Activated T-helper 9 cell treated with anti-CD3 and anti-CD28 coated beads, Interleukin-2, amount 50 U/mL, for 16 hours (primary cell): ENCODE results near the gene CAD.
A peak's percentile ranks its signal among the peaks of the same experiment; 100 is the strongest.
"Not testable (repeated sequence)": the region's sequence is repeated elsewhere in the genome, so short reads cannot be mapped to it uniquely, and the experiment has no call there.

Experiments
- DNase-seq: peaks from one replicate; pipeline ENCODE4 v3.0.0-alpha.2; 2020; ENCODE audit warnings: low read depth

CAD gene

DNA sequence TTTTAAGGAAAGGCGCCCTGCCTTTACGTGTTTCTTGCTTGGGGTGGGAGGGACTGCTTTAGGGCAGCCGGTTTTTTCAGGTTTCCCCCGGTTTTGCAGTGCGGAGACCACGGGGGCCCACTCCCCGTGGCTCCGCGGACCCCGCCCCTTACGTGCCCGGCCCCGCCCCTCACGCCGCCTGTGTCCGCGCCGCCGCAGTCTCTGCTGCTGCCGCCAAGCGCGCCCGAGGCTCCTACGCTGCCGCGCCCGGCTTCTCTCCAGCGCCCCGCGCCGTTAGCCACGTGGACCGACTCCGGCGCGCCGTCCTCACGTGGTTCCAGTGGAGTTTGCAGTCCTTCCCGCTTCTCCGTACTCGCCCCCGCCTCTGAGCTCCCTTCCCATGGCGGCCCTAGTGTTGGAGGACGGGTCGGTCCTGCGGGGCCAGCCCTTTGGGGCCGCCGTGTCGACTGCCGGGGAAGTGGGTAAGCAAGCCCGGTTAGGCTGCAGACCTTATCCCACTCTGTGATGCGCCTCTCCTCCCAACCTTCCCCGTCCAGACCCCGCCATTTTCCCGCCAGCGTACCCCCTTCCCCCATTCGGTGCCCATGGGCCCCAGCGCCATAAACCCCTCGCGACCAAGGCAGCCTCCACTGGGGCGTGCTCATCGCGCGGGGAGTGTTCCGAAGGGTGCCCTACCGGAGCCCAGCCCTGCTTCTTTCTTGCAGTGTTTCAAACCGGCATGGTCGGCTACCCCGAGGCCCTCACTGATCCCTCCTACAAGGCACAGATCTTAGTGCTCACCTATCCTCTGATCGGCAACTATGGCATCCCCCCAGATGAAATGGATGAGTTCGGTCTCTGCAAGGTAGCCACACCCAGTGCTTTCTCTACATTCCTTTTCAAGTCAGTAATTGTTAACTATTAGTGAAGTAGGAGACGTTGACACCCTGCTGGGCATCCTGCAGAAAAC is at the start of gene CAD:
Gene CAD (plus strand): TSS at position 197 of the 949 bp plus-strand sequence. CDS start 183 bp downstream, at position 380.
- DNase-seq = peak; percentile 82

DNA sequence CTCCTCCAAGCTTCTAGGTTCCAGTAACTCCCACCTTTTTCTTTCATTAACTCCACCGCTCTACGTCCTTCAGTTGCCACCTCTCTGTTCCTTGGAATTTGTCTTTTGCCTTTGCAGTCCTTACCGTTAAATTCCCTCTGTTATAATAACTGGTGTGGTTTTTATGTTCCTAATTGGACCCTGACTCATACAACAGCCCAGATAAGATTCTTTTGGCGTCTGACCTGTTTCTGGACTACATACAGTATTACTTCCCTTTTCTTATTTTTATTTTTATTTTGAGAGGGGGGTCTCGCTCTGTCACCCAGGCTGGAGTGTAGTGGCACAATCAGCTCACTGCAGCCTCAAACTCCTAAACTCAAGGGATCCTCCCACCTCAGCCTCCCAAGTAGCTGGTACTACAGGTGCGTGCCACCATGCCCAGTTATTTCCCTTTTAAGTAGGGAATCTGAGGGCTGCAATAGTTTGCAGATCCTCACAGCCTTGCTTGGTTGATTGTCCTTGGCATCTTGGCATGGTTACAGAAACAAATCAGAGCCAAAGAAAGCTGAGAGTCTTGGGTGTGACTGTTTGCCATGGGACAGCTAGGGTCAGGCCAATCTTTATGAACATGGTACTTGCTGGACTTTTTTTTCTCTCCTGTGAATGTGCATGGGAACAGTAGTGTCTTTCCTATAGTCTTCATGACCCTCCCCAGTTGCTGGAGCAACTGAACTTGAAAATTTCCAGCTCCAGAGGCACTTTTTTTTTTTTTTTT is 46.4 kb upstream of the CAD start:
- DNase-seq = no peak

DNA sequence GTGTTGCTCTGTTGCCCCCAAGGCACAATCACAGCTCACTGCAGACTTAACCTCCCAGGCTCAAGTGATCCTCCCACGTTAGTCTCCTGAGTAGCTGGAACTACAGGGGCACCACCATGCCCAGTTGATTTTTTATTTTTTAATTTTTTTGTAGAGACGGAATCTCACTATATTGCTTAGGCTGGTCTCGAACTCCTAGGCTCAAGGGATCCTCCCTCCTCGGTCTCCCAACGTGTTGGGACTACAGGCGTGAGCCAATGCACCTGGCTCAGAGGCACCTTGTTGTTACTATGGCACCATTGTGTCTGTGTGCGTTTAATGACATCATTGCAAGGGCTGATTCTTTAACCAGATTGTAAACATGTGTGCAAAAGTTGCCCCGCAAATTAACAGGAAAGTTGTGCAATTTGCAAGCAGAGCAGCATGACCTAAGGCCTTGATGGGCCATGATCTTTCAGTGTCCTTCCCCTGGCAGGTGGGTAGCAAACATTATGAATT is 45.8 kb upstream of the CAD start:
- no peak for DNase-seq

DNA sequence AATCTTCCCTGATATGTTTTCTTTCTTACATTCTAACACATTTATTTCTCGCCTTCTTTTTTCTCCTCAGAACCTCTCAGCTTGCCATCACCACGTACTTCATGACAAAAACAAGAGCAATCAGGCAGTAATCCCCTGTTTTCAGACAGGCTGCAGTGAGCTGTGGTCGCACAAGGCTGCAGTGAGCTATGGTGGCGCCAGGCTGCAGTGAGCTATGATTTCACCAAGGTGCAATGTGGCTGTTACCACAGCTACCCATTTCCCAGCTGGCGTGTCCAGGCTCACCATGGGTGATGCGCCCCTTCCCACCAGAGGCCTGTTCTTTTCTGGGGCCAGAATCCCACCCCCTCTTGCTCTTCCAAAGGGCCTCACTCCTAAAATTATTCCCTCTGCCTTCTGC is 42.5 kb upstream of the CAD start:
- no peak for DNase-seq

DNA sequence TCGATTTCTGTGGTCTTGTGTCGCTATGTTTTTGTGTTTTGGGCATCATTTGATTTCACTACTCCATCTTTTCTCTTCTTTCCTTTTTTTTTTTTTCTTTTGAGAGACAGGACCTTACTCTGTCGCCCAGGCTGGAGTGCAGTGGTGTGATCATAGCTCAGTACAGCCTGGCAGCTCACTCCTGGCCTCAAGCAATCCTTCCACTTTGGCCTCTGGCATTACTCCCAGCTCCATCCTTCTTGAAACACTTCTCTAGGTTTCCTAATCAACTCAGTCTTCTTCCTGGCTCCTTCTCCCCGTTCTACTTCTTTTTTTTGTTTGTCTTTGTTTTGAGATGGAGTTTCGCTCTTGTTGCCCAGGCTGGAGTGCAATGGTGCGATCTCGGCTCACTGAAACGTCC is 41.8 kb upstream of the CAD start:
- no peak for DNase-seq

DNA sequence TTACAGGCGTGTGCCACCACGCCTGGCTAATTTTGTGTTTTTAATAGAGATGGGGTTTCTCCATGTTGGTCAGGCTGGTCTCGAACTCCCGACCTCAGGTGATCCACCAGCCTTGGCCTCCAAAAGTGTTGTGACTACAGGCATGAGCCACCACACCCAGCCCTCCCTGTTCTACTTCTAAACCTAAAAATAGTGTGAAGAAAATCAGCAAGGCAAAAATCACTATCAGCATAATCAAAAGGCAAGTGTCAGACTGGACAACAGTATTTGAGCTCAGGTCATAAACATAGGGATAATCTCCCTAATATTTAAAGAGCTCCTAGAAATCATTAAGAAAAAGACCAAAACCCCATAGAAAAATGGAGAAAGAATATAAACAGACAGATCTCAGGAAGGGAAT is 41.4 kb upstream of the CAD start:
- not testable (repeated sequence) for DNase-seq

DNA sequence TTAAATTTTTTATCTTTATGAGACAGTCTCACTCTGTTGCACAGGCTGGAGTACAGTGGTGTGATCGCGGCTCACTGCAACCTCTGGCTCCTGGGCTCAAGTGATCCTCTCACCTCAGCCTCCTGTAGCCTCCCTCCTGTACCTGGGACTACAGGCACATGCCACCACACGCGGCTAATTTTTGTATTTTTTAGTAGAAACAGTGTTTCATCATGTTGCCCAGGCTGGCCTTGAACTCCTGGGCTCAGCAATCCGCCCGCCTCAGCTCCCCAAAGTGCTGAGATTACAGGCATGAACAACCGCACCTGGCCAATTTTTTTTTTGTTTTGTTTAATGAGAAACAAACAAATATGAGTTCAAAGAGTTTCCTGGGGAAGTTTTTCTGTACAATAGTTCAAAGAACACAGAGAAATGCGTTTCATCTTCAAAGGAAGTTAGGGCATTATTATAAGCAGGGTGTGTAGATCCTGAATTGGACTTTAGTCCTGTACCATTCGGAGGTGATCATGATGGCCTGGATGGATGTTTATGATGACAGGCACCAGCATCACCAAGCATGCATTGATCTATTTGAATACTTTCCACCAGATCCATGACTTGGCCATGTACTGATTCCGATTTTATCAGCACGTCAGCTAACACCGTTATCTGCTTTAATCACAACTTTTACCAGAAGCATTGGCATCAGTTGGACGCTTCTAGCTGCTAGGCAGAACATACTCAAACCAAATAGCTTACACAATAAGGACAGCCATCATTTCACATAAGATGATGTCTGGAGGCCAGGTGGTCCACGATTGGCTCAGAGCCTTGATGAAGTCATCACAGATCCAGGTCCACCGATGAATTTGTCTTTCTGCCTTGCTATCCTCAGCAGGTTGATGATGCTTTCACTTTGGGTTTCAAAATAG is 39.5 kb upstream of the CAD start:
- no peak for DNase-seq

DNA sequence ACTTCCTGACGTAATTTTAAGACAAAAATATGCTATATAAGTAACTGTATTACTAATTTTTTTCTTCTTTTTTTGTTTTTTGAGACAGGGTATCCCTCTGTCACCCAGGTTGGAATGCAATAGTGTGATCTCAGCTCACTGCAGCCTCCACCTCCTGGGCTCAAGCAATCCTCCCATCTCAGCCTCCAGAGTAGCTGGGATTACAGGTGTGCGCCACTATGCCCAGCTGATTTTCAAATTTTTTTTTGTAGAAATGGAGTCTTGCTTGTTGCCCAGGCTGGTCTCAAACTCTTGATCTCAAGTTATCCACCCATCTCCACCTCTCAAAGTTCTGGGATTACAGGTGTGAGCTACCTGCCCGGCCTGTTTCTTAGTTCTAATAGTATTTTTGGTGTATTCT is 38.7 kb upstream of the CAD start:
- no peak for DNase-seq

DNA sequence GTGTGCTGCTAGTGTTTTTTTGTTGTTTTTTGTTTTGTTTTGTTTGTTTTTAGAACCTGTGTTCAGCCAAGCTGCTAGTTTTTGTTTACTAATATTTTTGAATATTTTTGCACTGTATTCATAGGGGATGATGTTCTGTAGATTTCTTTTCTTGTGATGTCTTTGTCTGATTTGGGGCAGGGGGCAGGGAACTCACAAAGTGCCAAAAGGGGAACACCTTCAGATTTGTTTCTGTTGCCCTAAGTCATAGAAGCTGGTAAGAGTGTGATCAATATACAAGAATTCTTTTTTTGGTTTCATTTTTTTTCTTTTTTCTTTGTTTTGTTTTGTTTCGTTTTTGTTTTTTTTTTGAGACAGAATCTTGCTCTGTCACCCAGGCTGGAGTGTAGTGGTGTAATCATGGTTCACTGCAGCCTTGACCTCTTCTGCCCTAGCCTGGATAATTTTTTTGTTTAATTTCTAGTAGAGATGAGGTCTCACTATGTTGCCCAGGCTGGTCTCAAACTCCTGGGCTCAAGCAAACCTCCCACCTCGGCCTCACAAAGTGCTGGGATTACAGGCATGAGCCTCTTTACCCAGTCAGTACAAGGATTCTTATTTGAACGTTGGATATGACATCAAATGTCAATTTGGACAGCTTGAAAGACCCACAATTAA is 37.7 kb upstream of the CAD start:
- DNase-seq = no peak

DNA sequence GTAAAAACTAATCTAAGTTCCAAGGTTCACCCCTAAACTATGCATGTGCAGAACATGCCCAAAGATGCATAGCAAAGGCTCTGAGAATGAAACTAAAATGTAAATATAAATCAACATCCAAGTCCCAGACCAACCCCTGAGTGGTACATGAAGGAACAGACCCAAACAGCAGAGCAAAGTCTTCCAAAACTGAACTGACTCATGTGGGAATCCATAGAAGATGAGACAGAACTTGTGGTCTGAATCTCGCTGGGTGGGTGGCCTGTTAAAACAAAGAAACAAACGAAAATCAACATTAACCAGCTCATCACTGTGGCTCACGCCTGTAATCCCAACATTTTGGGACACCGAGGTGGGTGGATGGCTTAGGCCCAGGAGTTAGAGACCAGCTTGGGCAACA is 34.8 kb upstream of the CAD start:
- no peak for DNase-seq

DNA sequence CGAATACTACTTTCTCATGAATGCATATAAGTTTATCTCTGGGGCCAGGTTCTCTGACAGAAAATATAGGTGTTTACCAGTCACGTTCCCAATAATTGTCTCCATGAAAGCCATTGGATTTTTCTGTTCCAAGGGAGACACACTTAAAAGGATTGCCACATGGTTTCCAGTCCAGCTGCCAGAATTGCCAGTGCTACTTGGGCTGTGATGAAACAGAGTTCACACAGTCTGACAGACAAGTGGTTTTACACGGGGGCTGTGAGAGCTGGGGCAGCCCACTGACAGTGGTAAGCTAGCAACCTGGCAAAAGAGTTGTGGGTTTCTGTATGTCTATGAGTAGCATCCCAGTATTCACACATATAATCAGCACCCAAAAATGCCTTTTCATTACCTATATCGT is 33.1 kb upstream of the CAD start:
- DNase-seq = no peak

DNA sequence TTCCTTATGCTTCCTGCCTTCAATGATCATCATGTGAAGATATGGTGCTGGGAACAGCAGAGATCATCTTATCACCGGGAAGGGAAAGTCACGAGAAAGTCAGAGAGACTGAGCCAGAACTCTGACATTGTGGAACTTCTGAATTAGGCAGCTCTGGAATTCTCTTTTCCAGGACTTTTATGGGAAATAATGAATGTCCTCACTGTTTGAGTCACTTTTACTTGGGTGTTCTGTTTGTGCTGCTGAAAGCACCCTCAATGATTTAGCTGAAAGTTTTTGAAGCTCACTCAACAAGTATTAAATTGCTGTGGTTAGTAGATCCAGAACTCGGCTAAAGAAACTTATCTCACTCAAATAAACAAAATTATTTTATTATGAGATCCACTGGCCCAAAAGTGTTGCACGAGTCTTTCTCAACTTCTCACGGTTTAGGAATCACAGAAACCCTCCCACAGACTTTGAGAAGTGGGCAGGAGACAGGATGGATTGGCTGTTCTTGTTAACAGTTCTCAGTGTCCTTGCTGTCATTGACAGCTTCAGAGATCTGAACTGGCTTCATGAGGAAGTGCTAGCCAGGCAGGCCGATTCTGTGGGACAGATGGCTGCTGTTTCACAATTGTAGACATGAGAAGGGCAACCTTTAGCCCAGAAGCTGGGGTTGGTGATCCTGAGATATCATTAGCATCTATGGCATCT is 31.7 kb upstream of the CAD start:
- no peak for DNase-seq

DNA sequence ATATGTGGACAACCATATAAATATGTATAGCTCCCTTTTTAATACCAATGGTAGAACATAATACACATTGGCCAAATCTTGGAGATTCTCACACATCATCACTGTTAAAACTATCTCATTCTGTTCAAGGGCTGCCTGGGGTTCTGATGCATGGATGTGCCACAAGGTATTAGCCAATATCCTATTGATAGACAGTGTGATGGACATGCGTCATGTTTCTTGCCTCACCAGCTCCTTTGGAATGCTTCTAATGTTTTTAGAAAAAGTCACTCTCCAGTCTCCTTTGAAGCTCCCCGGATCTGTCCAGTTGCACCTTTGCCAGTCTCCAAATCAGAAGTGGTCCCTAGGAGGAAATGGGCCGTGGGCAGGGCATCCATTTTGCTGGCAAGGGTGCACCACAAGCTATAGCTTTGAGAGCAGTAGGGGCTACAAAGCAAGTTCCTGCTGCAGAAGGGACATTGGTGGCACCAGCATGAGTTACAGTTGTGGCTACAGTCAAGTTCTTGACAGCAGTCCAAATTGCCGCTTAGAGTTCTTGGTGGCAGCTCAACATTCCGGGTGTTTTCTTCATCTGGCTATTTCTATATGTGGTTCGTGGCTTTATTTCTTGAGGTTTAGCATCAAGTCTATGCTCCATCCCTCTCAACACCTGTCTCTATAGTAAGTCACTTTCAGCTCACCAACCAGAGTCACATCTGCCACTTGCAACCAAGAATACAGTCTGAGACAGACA is 30.4 kb upstream of the CAD start:
- DNase-seq = no peak

DNA sequence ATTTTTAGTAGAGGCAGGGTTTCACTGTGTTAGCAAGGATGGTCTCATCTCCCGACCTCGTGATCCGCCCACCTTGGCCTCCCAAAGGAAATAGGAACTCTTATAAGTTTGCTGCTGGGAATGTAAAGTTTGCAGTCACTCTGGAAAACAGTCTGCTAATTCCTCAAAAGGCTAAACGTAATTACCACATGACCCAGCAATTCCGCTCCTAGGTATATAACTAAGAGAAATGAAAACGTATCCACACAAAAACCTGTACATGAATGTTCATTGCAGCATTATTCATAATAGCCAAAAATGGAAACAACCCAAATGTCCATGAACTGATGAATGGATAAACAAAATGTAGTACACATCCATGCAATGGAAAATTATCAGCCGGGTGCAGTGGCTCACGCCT is 27.2 kb upstream of the CAD start:
- DNase-seq = no peak

DNA sequence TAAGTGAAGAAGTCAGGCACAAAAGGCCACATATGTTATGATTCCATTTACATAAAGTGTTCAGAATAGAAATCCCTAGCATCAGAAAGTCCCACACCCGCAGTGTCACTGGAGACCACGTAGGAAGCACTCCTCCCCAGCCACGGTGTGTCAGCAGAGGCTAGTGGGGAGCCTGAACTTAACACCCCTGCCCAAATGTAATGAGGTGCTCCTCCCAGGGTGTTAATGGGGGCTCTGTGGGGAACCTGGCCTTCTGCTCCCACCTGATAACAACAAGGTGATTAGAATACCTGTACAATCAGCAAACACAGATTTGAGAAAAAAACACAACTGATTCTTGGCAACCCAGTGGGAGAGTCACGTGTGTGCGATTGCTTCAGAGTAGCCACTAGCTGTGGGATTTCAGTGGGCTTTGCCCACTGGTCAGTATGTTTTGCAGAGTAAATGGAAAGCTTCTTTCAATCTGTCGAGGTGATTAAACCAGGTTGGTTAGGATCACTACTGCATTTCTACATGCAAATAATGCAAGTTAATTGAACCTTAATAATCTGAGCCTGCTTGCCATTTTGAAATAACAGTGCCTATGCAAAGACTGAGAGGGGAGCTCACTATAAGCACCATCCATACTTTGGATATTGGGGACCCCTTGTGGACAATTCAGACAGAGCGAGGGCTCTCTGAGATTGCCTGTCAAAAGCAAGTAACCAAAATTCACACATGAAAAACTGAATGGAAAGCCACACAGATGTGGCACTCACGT is 25.9 kb upstream of the CAD start:
- no peak for DNase-seq

DNA sequence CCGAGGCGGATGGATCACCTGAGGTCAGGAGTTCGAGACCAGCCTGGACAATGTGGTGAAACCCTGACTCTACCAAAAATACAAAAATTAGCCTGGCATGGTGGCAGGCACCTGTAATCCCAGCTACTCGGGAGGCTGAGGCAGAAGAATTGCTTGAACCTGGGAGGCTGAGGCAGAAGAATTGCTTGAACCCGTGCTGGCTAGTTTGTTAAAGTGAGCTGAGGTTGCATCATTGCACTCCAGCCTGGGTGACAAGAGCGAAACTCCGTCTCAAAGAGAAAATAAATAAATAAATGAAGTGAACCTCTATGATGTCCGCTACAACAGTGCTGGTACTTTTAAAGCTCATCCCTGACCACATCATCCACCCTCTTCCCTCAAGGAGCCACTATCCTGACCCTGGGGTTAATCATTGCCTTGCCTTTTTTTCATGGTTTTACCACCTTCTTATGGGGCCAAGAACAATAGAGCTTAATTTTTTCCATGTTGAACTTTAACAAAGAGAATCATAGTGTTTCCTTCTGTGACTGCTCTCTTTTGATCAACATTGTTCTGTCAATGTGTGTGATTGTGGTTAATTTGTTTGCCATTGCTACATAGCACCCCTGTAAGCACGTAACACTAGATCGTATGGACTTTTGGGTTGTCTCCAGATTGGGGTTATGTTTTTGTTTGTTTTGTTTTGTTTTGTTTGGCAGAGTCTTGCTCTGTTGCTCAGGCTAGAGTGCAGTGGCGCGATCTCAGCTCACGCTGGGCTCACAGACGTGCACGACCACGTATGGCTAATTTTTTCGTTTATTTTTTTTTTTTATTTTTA is 22.4 kb upstream of the CAD start:
- no peak for DNase-seq

DNA sequence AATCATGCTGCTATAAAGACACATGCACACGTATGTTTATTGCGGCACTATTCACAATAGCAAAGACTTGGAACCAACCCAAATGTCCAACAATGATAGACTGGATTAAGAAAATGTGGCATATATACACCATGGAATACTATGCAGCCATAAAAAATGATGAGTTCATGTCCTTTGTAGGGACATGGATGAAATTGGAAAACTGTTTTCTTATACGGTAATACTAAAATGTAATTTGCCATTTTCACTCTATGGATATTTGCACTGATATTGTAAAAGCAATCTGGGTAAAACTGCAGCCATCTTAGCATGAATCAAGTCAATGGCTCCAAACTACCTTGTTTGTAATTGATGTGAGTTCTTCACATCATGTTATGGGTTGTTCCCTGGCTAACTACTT is 21.4 kb upstream of the CAD start:
- DNase-seq = not testable (repeated sequence)

DNA sequence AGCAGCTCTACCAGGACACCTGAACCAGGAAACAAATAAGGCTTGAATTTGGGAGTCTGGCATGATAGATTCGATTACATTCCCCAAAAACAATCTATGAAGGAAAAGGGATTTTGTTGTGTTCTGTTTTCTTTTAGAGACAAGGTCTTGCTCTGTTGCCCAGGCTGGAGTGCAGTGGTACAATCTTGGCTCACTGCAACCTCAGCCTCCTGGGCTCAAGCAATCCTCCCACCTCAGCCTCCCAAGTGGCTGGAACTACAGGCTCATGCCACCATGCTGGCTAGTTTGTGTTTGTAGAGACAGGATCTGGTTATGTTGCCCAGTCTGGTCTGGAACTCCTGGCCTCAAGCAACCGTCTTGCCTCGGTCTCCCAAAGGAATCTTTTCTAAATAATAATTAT is 19.1 kb upstream of the CAD start:
- not testable (repeated sequence) for DNase-seq

DNA sequence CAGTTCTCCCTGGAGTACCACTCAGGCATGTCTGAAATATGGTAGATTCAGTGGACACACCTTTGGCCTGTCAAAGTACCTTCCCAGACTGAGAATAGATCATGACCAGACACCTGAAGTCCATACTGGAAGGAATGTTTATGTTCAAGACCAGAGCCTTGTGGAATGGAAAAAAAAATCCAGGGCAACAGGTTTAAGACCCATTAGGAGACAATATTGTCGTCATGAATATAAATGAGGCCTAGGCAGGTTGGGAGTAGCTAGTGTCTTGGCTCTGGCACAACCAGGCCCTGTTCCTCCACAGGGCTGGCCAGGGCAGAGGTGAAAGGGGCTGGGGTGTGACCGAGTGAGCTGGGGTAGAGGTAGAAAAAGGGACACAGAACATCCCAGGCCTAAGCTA is 18.5 kb upstream of the CAD start:
- DNase-seq = no peak
